A549 (cell line): Measurements from ENCODE around the gene RPL18.

Source experiments
- CHD4 ChIP-seq: fragments of 200-600 bp; sonication (generic); IDR thresholded peaks from 2 replicates; pipeline ENCODE4 v1.6.1; 2016; ENCODE audit warnings: antibody characterized with exemption, mild to moderate bottlenecking, borderline replicate concordance
- E2F6 ChIP-seq: IDR thresholded peaks from 2 replicates; pipeline ENCODE4 v1.6.1; 2012; ENCODE audit warnings: low read depth, borderline replicate concordance
- POLR2A ChIP-seq: IDR thresholded peaks from 2 replicates; pipeline ENCODE4 v1.6.1; 2012; ENCODE audit warnings: mild to moderate bottlenecking, low read length
- POLR2AphosphoS2 ChIP-seq: conservative IDR thresholded peaks from 2 replicates; pipeline ENCODE4 v1.6.1; 2012; ENCODE audit warnings: low read length, improper control_type of control experiment, inconsistent platforms
- ZFP36 ChIP-seq: fragments of 450-650 bp; IDR thresholded peaks from 2 replicates; pipeline ENCODE4 v1.6.1; 2014; ENCODE audit warnings: borderline replicate concordance; ENCODE audit not compliant: partially characterized antibody

- TF ChIP-seq POLR2A (no peak), POLR2AphosphoS2 (no peak), E2F6 (no peak), CHD4 (no peak), ZFP36 (no peak)
These were observed 15.0 kb upstream of the RPL18 start for GRCh38 chr19:48634036-48634342.
